ENCODE results near the gene VPS37D. TPM values are rescaled to one million over a fixed set of nuclear protein-coding genes. Genes with fewer than 3 reads are reported as not detected.
"Not testable (repeated sequence)": the region's sequence is repeated elsewhere in the genome, so short reads cannot be mapped to it uniquely, and the experiment has no call there.

The VPS37D gene, protein sequence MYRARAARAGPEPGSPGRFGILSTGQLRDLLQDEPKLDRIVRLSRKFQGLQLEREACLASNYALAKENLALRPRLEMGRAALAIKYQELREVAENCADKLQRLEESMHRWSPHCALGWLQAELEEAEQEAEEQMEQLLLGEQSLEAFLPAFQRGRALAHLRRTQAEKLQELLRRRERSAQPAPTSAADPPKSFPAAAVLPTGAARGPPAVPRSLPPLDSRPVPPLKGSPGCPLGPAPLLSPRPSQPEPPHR
- 2.5 and 4.3 TPM in 2 replicates for total RNA-seq

DNA sequence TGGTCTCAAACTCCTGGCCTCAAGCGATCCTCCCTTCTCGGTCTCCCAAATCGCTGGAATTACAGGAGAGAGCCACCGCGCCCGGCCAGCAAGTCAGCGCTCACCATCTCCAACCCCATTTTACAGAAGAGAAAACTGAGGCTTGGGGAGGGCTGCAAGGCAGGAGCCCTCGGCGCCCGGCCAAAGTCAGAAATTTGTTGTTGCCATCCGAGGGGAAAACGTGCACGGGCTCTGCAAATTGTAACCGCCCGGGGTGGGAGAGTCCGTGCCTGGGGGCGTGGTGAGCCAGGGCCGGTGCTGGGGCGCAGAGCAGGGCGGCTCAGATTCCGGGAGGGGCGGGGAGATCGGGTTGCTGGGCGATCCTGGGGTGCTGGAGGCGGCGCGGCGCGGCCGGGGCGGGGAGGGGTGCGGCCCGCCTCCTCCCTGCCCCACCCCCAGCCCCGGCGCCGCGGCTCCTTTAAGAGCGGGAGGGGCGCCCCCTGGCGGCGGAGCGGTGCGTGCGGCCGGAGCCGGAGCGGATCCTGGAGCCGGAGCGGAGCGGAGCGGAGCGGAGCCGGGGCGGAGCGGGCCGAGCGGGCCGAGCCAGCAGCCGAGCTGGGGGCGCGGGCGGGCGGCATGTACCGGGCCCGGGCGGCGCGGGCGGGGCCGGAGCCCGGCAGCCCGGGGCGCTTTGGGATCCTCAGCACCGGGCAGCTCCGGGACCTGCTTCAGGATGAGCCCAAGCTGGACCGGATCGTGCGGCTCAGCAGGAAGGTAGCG lies at the start of gene VPS37D:
Gene VPS37D (plus strand): TSS at position 488 of the 759 bp plus-strand sequence. CDS start 128 bp downstream, at position 616.
- DNase-seq (ENCODE audit: low read depth, low spot score) = no peak

DNA sequence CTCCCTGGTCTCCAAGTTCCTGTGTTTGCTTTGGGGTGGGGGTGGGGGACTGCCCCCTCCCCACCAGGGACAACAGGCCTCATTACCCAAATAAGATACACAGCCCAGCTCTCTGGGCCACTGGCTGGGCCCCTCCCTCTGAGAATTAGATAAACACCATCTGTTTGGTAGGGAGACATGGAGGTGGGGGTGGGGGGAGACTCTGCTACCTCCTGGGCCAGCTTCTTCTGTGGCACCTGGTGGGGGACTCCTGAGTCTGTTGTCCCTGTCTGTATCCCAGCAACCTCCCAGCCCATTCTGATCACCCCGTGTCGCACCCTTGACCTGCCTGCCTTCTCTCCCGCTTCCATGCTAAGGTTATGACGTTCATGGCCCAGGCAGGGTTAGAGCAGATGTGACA lies 49.1 kb upstream of the VPS37D start:
- no peak for DNase-seq (ENCODE audit: low read depth, low spot score)

DNA sequence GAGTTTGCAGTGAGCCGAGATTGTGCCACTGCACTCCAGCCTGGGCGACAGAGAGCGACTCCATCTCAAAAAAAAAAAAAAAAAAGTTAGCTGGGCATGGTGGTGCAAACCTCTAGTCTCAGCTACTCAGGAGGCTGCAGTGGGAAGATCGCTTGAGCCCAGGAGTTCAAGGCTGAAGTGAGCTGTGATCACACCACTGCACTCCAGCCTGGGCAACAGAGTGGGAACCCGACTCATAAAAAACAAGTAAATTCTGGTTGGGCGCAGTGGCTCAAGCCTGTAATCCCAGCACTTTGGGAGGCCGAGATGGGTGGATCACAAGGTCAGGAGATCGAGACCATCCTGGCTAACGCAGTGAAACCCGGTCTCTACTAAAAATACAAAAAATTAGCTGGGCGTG lies 48.2 kb upstream of the VPS37D start:
- not testable (repeated sequence) for DNase-seq (ENCODE audit: low read depth, low spot score)

DNA sequence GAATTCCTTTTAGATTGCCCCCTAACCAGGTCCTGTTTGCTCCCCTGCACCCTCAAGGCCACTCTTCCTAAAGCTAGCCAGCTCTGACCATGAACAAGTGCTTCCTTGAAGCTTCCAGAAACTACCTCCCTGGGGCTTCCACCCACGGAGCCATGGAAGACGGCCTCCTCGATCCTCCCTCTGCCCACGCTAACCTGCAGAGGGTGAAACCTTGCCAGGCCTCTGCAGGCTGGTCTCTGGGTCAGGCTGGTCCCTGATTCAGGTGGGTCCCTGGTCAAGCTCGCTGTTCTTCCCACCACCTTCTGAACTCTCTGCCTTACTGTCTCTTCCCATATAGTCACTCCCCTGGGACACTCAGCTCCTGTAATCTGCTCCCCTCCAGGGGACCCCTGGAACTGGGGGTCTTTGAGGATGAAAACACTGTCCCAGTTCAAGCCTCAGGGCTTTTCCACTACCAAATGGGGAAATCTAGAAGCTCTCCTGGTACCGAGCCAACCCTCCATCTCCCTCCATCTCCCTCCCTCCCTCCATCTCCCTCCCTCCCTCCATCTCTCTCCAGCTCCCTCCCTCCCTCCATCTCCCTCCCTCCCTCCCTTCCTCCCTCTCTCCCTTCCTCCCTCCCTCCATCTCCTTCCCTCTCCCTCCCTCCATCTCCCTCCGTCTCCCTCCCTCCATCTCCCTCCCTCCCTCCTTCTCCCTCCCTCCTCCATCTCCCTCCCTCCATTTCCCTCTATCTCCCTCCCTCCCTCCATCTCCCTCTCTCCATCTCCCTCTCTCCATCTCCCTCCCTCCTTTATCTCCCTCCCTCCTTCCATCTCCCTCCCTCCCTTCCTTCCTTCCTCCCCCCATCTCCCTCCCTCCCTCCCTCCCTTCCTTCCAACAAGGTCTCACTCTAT lies 46.2 kb upstream of the VPS37D start:
- no peak for DNase-seq (ENCODE audit: low read depth, low spot score)

DNA sequence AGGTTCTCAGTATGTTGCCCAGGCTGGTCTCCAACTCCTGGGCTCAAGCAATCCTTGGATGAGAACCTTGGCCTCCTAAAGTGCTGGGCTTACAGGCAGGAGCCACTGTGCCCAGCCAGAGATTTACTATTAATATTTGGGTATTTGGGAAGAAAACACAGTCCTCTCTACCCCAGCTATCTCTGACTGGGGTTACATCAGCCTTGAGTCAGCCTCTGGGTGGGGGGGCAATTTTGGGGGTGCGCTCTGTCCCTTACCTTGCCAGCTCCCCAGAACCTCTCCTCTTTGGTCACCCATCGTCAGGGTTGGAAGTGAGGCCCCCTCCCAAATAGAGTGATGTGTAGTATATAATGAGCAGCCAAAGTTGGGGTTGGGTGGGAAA lies 45.1 kb upstream of the VPS37D start:
- DNase-seq (ENCODE audit: low read depth, low spot score) = no peak

DNA sequence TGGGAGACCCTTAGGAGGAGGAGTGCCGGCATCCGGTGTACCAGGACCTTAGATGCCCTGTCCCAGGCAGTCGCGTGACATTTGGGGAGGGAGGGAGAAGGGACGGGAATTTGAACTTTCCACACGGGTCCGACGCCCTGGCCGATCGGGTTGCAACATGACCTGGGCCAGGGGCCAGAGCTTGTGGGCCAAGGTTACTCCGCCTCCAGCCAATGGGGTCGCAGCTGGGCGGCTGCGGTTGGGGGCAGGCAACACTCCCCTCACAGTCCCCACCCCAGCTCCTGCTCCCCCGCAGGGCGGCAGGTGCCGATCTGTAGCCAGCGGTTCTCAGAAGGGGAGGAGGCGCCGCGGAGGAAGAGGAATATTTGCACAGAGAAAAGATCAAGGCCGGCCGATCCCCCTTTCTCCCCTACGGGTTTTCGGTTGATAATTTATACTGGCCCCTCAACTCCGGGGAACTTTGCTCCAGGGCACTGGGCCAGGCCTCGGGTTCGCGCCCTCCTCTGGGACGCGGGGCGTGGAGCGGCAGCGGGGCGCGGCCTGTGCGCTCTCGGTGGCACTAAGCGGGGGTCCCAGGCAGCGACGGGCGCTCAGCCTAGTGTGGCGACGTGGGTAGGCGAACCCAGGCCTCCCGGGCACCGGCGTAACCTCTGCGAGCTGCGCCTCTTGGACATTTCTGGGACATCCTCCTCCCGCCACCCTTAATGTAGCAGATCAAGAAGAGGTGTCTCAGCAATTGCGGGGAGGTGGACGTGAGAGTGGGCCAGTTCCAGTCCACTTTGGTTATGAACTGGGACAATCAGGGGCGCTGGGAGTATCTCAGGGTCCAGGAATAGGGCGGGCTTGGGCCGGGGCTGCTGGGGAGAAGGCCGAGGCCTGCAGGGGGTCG lies 44.5 kb upstream of the VPS37D start:
- no peak for DNase-seq (ENCODE audit: low read depth, low spot score)

DNA sequence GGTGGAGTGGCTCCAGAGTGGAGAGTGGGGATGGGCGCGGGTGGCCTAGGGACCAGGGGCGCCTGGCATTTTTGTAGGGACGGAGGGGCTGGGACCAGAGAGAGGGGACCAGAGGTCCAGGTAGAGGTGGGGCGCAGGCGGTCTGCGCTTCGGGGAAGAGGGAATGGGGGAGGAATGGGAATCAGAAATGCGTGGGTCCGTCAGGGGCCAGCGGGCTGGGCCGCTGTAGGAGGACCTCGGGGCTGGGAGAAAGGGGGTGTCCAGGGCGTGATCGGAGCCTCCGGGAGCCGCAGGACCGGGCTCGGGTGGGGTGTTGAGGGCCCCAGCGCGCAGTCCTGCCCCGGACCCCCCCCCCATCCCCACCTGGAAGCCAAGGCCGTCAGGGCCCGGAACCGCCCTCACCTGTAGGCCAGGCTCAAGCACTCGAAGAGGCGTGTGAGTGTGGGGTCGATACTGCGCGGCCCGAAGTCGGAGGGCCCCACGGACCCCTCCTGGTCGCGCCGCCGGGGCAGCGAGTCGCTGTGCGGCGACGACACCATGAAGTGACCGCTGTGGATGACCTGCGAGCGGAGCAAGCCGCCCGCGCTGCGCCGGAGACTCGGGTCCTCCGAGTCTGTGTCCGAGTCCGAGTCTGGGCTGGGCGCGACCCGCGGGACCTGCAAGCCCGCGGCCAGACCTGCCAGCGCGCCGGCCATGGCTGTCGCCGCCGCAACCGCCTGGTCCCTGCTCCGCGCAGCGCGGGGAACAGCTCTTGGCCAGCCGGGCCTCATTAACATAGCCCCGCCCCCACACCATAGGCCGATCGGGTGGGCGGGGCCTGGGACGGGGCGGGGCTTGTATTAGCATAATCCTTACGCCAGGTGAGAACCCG lies 43.6 kb upstream of the VPS37D start, which contains the start of gene MLXIPL:
Gene MLXIPL (minus strand): TSS at position 725 of the 871 bp plus-strand sequence. CDS start 30 bp downstream, at position 695.
- no peak for DNase-seq (ENCODE audit: low read depth, low spot score)

DNA sequence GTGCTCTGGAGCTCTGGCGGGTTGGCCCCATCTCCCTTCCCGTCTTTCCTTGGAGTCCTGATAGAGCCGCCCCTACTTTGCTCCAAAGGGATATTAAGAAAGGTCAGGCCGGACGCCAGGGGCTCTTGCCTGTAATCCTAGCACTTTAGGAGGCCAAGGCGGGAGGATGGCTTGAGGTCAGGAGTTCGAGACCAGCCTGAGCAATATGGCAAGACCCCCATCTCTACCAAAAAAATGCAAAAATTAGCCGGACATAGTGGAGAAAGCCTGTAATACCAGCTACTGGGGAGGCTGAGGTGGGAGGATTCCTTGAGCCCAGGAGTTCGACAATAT lies 43.0 kb upstream of the VPS37D start:
- DNase-seq (ENCODE audit: low read depth, low spot score) = no peak

DNA sequence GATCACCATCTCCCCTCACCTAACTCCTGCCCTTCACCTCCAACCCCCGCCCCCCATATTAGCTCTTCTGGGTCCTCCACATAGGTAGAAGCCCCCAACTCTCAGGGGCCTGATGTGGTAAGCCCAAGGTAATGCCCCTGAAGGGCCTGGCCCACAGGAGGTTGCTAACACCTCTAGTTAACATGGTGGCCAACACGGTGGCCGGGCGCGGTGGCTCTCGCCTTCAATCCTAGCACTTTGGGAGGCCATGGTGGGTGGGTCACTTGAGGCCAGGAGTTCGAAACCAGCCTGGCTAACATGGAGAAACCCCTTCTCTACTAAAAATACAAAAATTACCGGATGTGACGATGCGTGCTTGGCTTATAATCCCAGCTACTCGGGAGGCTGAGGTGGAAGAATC lies 42.4 kb upstream of the VPS37D start:
- DNase-seq (ENCODE audit: low read depth, low spot score) = no peak

DNA sequence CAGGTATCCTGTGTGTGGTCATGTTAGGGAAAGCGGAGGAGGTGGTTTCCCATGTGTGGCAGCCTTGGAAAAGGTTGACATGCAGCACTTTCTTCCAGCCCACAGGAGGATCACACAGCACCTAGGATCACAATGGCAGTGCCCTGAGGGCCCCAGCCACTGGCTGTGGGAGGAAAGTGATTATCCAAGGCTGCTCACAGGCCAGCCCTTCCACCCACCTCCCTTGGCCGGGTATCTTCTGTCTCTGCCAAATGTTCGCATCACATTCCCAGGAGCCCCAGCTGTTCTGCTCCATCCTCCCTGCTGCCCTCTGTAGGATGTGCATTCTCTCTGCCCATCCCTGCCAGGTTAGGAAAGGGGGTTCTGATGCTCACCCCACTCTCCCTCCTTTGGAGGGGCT lies 40.8 kb upstream of the VPS37D start:
- DNase-seq (ENCODE audit: low read depth, low spot score) = no peak

DNA sequence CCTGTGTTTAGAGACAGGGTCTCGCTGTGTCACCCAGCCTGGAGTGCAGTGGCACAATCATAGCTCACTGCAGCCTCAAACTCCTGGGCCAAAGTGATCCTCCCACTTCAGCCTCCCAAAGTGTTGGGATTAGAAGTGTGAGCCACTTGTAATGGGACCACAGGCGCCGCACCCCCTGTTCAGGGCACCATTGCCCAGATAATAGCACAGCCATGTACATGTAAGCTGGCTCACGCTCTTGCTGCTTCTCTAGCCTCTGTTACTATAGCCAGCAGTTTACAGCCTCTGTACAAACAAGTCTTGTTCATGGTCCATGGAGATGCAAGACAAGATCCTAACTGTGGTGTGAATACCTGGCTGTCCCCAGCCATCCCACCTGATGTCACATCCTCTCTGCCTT lies 39.1 kb upstream of the VPS37D start:
- DNase-seq (ENCODE audit: low read depth, low spot score) = no peak

DNA sequence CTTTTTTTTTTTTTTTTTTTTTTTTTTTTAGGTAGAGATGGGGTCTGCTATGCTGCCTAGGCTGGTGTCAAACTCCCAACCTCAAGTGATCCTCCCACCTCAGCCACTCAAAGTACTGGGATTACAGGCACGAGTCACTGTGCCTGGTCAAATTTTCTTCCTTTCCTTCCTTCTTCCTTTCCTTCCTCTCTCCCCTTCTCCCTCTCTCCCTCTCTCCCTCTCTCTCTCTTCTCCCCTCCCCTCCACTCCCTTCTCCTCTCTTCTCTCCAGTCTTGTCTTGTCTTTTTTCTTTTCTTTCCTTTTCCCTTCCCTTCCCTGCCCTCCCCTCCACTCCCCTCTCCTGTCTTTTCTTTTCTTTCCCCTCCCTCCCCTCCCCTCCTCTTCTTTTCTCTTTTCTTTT lies 36.1 kb upstream of the VPS37D start:
- no peak for DNase-seq (ENCODE audit: low read depth, low spot score)

DNA sequence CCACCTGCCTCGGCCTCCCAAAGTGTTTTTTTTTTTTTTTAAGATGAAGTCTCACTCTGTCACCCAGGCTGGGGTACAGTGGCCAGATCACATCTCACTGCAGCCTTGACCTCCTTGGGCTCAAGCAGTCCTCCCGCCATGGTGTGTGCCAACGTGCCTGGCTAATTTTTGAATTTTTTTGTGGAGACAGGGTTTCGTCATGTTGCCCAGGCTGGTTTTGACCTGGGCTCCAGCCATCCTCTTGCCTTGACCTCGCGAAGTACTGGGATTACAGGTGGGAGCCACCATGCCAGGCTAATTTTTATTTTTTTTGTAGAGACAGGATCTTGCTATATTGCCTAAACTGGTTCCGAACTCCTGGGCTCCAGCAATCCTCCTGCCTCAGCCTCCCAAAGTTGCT lies 34.3 kb upstream of the VPS37D start:
- no peak for DNase-seq (ENCODE audit: low read depth, low spot score)

DNA sequence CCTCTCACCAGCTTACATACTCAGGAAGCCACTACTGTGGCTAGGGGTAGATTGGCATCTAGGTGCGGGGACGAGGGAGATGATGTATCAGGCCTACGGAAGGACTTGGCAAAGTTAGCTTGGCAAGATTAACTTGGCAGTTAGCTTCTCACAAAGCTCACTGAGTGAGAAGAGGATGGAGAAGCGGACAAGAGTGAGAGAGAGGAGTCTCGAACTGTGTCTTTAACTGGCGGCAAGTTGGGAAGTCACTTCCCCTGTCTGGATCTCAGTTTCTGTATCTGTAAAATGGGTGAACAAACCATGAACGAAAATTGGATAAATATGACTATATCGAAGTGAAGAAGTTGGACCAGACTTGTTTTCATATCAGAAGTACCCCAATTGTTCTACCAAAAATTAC lies 33.8 kb upstream of the VPS37D start:
- no peak for DNase-seq (ENCODE audit: low read depth, low spot score)

DNA sequence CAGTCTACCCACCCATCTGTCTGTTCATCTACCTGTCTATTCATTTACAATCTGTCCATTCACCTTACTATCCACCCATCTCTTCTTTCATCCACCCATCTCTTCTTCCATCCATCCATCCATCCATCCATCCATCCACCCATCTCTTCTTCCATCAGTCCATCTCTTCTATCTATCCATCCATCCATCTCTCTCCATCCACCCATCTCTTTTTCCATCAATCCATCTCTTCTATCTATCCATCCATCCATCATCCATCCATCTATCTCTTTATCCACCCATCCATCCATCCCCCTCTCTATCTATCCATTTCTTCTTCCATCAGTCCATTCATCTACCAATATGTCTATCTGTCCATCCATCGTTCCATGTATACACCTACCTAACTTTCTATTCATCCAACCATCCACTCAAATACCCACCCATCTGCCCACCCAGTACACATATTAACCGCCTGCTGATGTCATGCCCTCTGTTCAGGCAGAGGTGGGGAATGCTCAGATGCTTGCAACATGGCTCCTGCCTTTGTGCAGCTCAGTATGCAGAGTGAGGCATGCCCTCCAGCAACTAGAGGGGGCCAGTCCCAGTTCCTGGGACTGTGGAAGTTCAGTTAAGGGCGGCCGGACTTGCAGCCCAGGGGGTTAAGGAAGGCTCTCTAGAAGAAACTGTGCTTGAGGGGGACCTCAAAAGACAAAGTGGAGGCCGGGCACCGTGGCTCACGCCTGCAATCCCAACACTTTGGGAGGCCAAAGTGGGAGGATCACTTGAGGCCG lies 32.0 kb upstream of the VPS37D start:
- no peak for DNase-seq (ENCODE audit: low read depth, low spot score)

DNA sequence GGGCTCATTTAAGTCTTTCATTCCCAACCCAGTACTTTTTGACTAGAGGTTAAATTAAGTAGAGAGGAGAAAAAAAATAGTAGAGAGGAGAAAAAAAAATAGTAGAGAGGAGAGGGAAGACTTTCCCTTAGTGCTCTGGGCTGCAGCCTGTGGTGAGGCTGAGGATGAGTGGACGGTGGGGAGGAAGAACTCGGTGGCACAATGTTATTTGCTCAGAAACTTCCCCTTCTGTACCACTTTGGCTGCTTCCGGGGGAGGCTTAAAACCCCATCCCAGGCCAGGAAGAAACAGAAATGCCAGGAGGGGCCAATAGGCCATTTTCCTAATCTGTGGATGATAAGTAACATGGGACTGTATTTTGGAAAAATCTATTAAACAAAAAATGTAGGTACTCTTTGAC lies 28.7 kb upstream of the VPS37D start:
- DNase-seq (ENCODE audit: low read depth, low spot score) = no peak

DNA sequence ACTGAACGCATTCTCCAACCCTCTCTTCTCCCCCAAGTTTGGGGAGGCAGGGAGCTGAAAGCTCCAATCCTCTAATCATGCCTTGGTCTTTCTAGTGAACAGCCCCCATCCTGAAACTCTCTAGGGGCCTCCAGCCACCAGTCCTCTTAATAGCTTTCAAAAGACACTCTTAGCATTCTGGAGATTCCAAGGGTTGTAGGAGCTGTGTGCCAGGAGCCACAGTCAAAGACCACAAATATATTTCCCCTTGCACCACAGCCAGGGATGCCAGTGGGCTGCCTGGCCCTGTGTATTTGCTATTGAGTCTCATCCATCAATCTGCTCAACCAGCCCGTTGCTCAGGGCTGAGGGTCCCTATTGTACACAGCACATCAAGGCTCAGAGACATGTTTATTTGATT lies 24.8 kb upstream of the VPS37D start:
- no peak for DNase-seq (ENCODE audit: low read depth, low spot score)

DNA sequence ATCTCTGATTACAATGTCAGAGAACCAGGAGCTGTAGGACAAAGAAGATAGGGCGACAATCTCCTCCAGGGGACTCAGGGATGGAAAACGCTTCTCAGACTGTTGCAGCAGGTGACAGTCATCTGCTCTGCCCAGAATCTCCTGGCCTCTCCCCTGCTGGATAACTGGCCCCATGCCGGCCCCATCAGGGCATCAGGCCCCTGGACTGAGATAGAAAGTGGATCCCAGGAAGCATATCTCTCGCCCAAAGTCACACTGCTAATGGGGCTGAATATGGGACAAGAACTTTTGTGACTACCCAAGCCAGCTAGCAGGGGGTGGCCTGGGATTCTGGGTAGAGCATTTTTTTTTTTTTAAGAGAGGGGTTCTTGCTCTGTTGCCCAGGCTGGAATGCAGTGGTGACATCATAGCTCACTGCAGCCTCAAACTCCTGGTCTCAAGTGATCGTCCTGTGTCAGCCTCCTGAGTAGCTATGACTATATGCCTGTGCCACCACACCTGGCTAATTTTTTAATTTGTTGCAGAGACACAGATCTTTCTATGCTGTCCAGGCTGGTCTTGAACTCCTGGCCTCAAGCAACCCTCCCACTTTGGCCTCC lies 22.8 kb upstream of the VPS37D start:
- DNase-seq (ENCODE audit: low read depth, low spot score) = no peak

DNA sequence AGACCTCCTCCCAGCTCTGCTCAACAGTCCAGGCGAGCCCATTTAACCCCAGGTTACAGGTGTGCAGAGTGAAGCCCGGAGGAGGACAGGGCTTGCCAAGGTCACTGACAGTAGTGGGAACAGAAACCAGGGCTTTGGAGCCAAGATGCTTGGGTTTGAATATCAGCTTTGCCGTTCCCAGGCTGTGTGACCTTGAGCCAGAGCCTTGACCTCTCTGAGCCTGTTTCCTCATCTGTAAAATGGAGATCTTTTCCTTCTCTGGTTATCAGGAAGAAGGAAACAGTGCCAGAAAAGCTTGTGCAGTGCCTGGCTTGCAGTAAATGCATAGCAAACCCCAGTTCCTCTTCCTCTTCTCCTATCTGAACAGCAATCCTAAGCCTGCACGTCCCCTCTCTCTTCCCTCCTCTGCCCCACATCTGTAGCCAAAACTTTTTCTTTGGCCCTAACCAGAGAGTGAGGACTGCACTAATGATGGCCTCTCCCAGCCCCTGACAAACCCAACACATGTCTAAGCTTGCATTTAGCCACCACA lies 21.9 kb upstream of the VPS37D start:
- DNase-seq (ENCODE audit: low read depth, low spot score) = no peak

All from pulmonary artery endothelial cell (primary cell).